CD4-positive, CD25-positive, alpha-beta regulatory T cell (primary cell): ENCODE measurements around the gene CXXC5. TPM values are rescaled to one million over a fixed set of nuclear protein-coding genes. Genes with fewer than 3 reads are reported as not detected.
A peak's percentile ranks its signal among the peaks of the same experiment; 100 is the strongest.

ENCODE experiments used
- ATAC-seq, 2 donors: fragments of 150-1000 bp; cut with Tn5 transposase; one replicate each; pipeline ENCODE4 v1.10.0; 2021; ENCODE audit warnings: low read depth in 2 of 2, moderate number of reproducible peaks in 2 of 2, moderate library complexity in 1 of 2
- DNase-seq, 3 donors: peaks; one replicate each; pipeline versions ENCODE4 v3.0.0 to v3.0.0-alpha.2; 2012 to 2022; ENCODE audit warnings: mixed read lengths in 1 of 3
- H3K27ac ChIP-seq: one replicate; pipeline ENCODE4 v1.7.0; 2013; ENCODE audit warnings: mild to moderate bottlenecking, low read length; ENCODE audit not compliant: insufficient read depth, poor library complexity, severe bottlenecking
- H3K27me3 ChIP-seq: one replicate; pipeline ENCODE4 v1.7.0; 2013; ENCODE audit warnings: low read length; ENCODE audit not compliant: control insufficient read depth, insufficient read depth
- H3K36me3 ChIP-seq: one replicate; pipeline ENCODE4 v1.7.0; 2013; ENCODE audit warnings: mild to moderate bottlenecking, low read length, moderate library complexity; ENCODE audit not compliant: control insufficient read depth, insufficient read depth
- H3K4me1 ChIP-seq: 2 replicates; pipeline ENCODE4 v1.7.0; 2013; ENCODE audit warnings: mild to moderate bottlenecking, low read length; ENCODE audit not compliant: insufficient read depth, control insufficient read depth, poor library complexity, severe bottlenecking
- H3K4me3 ChIP-seq: one replicate; pipeline ENCODE4 v1.7.0; 2013; ENCODE audit warnings: low read depth, mild to moderate bottlenecking, low read length, moderate library complexity
- H3K9me3 ChIP-seq, 2 experiments: 1 replicate in 1 of 2; 2 replicates in 1 of 2; pipeline ENCODE4 v1.7.0; 2013; ENCODE audit warnings: low read length in 2 of 2, mild to moderate bottlenecking in 1 of 2, moderate library complexity in 1 of 2; ENCODE audit not compliant: control insufficient read depth in 2 of 2
- H3K27ac Mint-ChIP-seq, 3 donors: one replicate each; pipeline ENCODE4 v1.8.0; 2020 to 2022; ENCODE audit warnings: mild to moderate bottlenecking in 3 of 3, mixed read lengths in 3 of 3, moderate library complexity in 2 of 3
- H3K27me3 Mint-ChIP-seq: one replicate; pipeline ENCODE4 v1.8.0; 2022; ENCODE audit warnings: mild to moderate bottlenecking, mixed read lengths
- H3K36me3 Mint-ChIP-seq: one replicate; pipeline ENCODE4 v1.8.0; 2020; ENCODE audit warnings: mixed read lengths
- H3K4me1 Mint-ChIP-seq, 4 donors: one replicate each; pipeline ENCODE4 v1.8.0; 2020 to 2022; ENCODE audit warnings: mixed read lengths in 4 of 4, mild to moderate bottlenecking in 1 of 4
- H3K4me3 Mint-ChIP-seq, 4 donors: one replicate each; pipeline ENCODE4 v1.8.0; 2020 to 2022; ENCODE audit warnings: mild to moderate bottlenecking in 4 of 4, mixed read lengths in 4 of 4, moderate library complexity in 3 of 4
- H3K9me3 Mint-ChIP-seq, 7 donors: one replicate each; pipeline ENCODE4 v1.8.0; 2020 to 2022; ENCODE audit warnings: mixed read lengths in 7 of 7, mild to moderate bottlenecking in 3 of 7, moderate library complexity in 2 of 7
- polyA plus RNA-seq, 4 donors: library from polyadenylated mRNA; unstranded; fragments of 300-500 nt; fragmentation: Illumina TruSeq; gene quantifications; one replicate each; pipeline ENCODE4 v1.2.3, GENCODE V29; 2021
- total RNA-seq: library from RNA; stranded (reverse); gene quantifications from one replicate; pipeline ENCODE4 v1.2.3, GENCODE V29; 2022

The CXXC5 gene
- total and polyA plus RNA-seq, 5 donors from 2014 or later, result 4.6 to 12.7 (median 8.0) TPM

- Mint-ChIP-seq H3K9me3 (no peaks in the 10 kb centered on the region), H3K4me1 (peaks cover 3 to 45% (median 18%) of the 10 kb centered on the region in 4 donors), H3K27me3 (no peaks in the 10 kb centered on the region), H3K27ac (no peak overlapping the region), H3K36me3 (no peaks in the 10 kb centered on the region), H3K4me3 (no peak overlapping the region)
- no peak overlapping the region for H3K4me3 ChIP-seq
- no peaks in the 10 kb centered on the region for H3K27me3 ChIP-seq
- H3K4me1 ChIP-seq, result peaks cover 39% of the 10 kb centered on the region
- DNase-seq (no peak), ATAC-seq (no peak)
- no peaks in the 10 kb centered on the region for H3K36me3 ChIP-seq
- H3K27ac ChIP-seq, result no peak overlapping the region
- no peaks in the 10 kb centered on the region for H3K9me3 ChIP-seq
Measured at GRCh38 chr5:139665626-139666025, 17.5 kb downstream of the CXXC5 start.

GRCh38 chr5:139666551-139666950 is 18.4 kb downstream of the CXXC5 start:
- Mint-ChIP-seq H3K27ac (peak overlapping the region in 2 of 3 donors; percentile 74 to 84), H3K4me1 (peaks cover 4 to 45% (median 20%) of the 10 kb centered on the region in 4 donors), H3K9me3 (no peaks in the 10 kb centered on the region), H3K27me3 (no peaks in the 10 kb centered on the region), H3K36me3 (no peaks in the 10 kb centered on the region), H3K4me3 (peak overlapping the region; percentile 6 to 87 (median 49))
- DNase-seq, result no peak
- Histone ChIP-seq H3K4me1 (peaks cover 43% of the 10 kb centered on the region), H3K9me3 (no peaks in the 10 kb centered on the region), H3K4me3 (no peak overlapping the region), H3K27me3 (no peaks in the 10 kb centered on the region), H3K27ac (no peak overlapping the region), H3K36me3 (no peaks in the 10 kb centered on the region)
- no peak for ATAC-seq

GRCh38 chr5:139667001-139667729 is 19.0 kb downstream of the CXXC5 start:
- H3K27me3 ChIP-seq, result no peaks in the 10 kb centered on the region
- H3K4me3 Mint-ChIP-seq, result peak overlapping the region; percentile 32 to 87 (median 72)
- peaks cover 43% of the 10 kb centered on the region for H3K4me1 ChIP-seq
- peaks cover 4 to 47% (median 20%) of the 10 kb centered on the region in 4 donors for H3K4me1 Mint-ChIP-seq
- no peaks in the 10 kb centered on the region for H3K36me3 ChIP-seq
- DNase-seq (peak in 1 of 3 donors; percentile 76), ATAC-seq (no peak)
- peak overlapping the region; percentile 66 for H3K27ac ChIP-seq
- H3K9me3 Mint-ChIP-seq, result no peaks in the 10 kb centered on the region
- H3K27ac Mint-ChIP-seq, result peak overlapping the region in 2 of 3 donors; percentile 84 to 87
- H3K27me3 Mint-ChIP-seq, result no peaks in the 10 kb centered on the region
- no peaks in the 10 kb centered on the region for H3K36me3 Mint-ChIP-seq
- H3K9me3 ChIP-seq, result no peaks in the 10 kb centered on the region
- H3K4me3 ChIP-seq, result peak overlapping the region; percentile 55

GRCh38 chr5:139667730-139668063 is 19.5 kb downstream of the CXXC5 start:
- no peaks in the 10 kb centered on the region for H3K9me3 ChIP-seq
- ATAC-seq (no peak), DNase-seq (no peak)
- peaks cover 43% of the 10 kb centered on the region for H3K4me1 ChIP-seq
- peak overlapping the region; percentile 66 for H3K27ac ChIP-seq
- Mint-ChIP-seq H3K9me3 (no peaks in the 10 kb centered on the region), H3K4me3 (peak overlapping the region; percentile 65 to 87 (median 82)), H3K27ac (peak overlapping the region; percentile 69 to 87 (median 80)), H3K36me3 (no peaks in the 10 kb centered on the region), H3K4me1 (peaks cover 4 to 50% (median 20%) of the 10 kb centered on the region in 4 donors), H3K27me3 (peaks cover under 1% of the 10 kb centered on the region)
- H3K4me3 ChIP-seq, result peak overlapping the region; percentile 55
- no peaks in the 10 kb centered on the region for H3K36me3 ChIP-seq
- no peaks in the 10 kb centered on the region for H3K27me3 ChIP-seq

- Histone ChIP-seq H3K27me3 (no peaks in the 10 kb centered on the region), H3K9me3 (no peaks in the 10 kb centered on the region), H3K4me3 (peak overlapping the region; percentile 55), H3K36me3 (no peaks in the 10 kb centered on the region), H3K27ac (peak overlapping the region; percentile 66), H3K4me1 (peaks cover 43% of the 10 kb centered on the region)
- ATAC-seq, result peak in 1 of 2 donors; percentile 39
- H3K27ac Mint-ChIP-seq, result peak overlapping the region; percentile 89 to 93 (median 91)
- H3K4me3 Mint-ChIP-seq, result peak overlapping the region; percentile 86 to 87 (median 86)
- H3K9me3 Mint-ChIP-seq, result no peaks in the 10 kb centered on the region
- H3K4me1 Mint-ChIP-seq, result peaks cover 4 to 49% (median 19%) of the 10 kb centered on the region in 4 donors
- peaks cover 4% of the 10 kb centered on the region for H3K27me3 Mint-ChIP-seq
- DNase-seq, result peak in 2 of 3 donors; percentile 27 to 57
- H3K36me3 Mint-ChIP-seq, result no peaks in the 10 kb centered on the region
Measured at GRCh38 chr5:139668064-139668880, 20.1 kb downstream of the CXXC5 start.

- H3K9me3 Mint-ChIP-seq, result no peaks in the 10 kb centered on the region
- H3K27ac Mint-ChIP-seq, result peak overlapping the region; percentile 89 to 92 (median 91)
- ATAC-seq (no peak), DNase-seq (no peak)
- Histone ChIP-seq H3K4me3 (peak overlapping the region; percentile 57), H3K36me3 (no peaks in the 10 kb centered on the region), H3K9me3 (no peaks in the 10 kb centered on the region), H3K4me1 (peaks cover 43% of the 10 kb centered on the region), H3K27ac (peak overlapping the region; percentile 66), H3K27me3 (no peaks in the 10 kb centered on the region)
- peaks cover 4 to 48% (median 19%) of the 10 kb centered on the region in 4 donors for H3K4me1 Mint-ChIP-seq
- peaks cover 4% of the 10 kb centered on the region for H3K27me3 Mint-ChIP-seq
- H3K36me3 Mint-ChIP-seq, result no peaks in the 10 kb centered on the region
- peak overlapping the region; percentile 74 to 87 (median 86) for H3K4me3 Mint-ChIP-seq
Measured at GRCh38 chr5:139668924-139669661, 20.9 kb downstream of the CXXC5 start.

GRCh38 chr5:139669662-139670368 is 21.7 kb downstream of the CXXC5 start:
- H3K4me1 ChIP-seq, result peaks cover 43% of the 10 kb centered on the region
- H3K4me3 ChIP-seq, result peak overlapping the region; percentile 57
- H3K36me3 Mint-ChIP-seq, result no peaks in the 10 kb centered on the region
- peak overlapping the region; percentile 65 for H3K27ac ChIP-seq
- DNase-seq (peak; percentile 21 to 44 (median 30)), ATAC-seq (peak; percentile 4 to 34)
- H3K9me3 Mint-ChIP-seq, result no peaks in the 10 kb centered on the region
- peak overlapping the region; percentile 91 to 93 (median 92) for H3K27ac Mint-ChIP-seq
- no peaks in the 10 kb centered on the region for H3K36me3 ChIP-seq
- H3K9me3 ChIP-seq, result no peaks in the 10 kb centered on the region
- H3K27me3 ChIP-seq, result no peaks in the 10 kb centered on the region
- H3K4me3 Mint-ChIP-seq, result peak overlapping the region; percentile 74 to 87 (median 86)
- peaks cover 4 to 48% (median 19%) of the 10 kb centered on the region in 4 donors for H3K4me1 Mint-ChIP-seq
- H3K27me3 Mint-ChIP-seq, result peaks cover 4% of the 10 kb centered on the region
